Panc1 (cell line): ENCODE results near the gene RGS6. TPM values are rescaled to one million over a fixed set of nuclear protein-coding genes. Genes with fewer than 3 reads are reported as not detected.
"Not testable (repeated sequence)": the region's sequence is repeated elsewhere in the genome, so short reads cannot be mapped to it uniquely, and the experiment has no call there.

ENCODE experiments used
- ATAC-seq: fragments of 200-7000 bp; cut with Tn5 transposase; 2 replicates; pipeline ENCODE4 v1.9.1; 2020; ENCODE audit warnings: mild to moderate bottlenecking, moderate library complexity
- BruUV-seq: library from RNA; stranded (reverse); fragments of 400-500 nt; replicated peaks from 2 replicates; lab custom pipeline; 2021; lab: Mats Ljungman, UMichigan
- CTCF ChIA-PET: fragments of 300-600 bp; sonication (Branson Sonifier 250); formaldehyde crosslinking; loops from one replicate; lab custom pipeline; 2022; ENCODE audit warnings: antibody characterized with exemption; lab: Charles Lee
- POLR2A ChIA-PET: fragments of 300-600 bp; sonication (Branson Sonifier 250); formaldehyde crosslinking; loops from one replicate; lab custom pipeline; 2022; ENCODE audit warnings: antibody characterized with exemption; lab: Charles Lee
- DNase-seq: peaks from one replicate; pipeline ENCODE4 v3.0.0-alpha.2; 2010; ENCODE audit warnings: low read depth, low spot score
- H3K27ac ChIP-seq: 2 replicates; pipeline ENCODE4 v1.5.1; 2011; ENCODE audit warnings: mild to moderate bottlenecking, low read length, inconsistent platforms
- H3K27me3 ChIP-seq: fragments of 200-500 bp; sonication (Bioruptor generic); 2 replicates; pipeline ENCODE4 v1.6.0; 2014; ENCODE audit warnings: low read length, inconsistent platforms; ENCODE audit not compliant: control insufficient read depth, insufficient read depth
- H3K36me3 ChIP-seq: fragments of 200-500 bp; sonication (Bioruptor generic); 2 replicates; pipeline ENCODE4 v1.5.1; 2014; ENCODE audit warnings: inconsistent platforms, mild to moderate bottlenecking, low read length, moderate library complexity; ENCODE audit not compliant: control insufficient read depth, insufficient read depth
- H3K4me1 ChIP-seq: 2 replicates; pipeline ENCODE4 v1.5.1; 2011; ENCODE audit warnings: inconsistent platforms, mild to moderate bottlenecking, low read length, moderate library complexity; ENCODE audit not compliant: control insufficient read depth, insufficient read depth
- H3K4me3 ChIP-seq, 2 experiments: 2 replicates each; pipeline ENCODE4 v1.5.1; 2011 to 2012; ENCODE audit warnings: low read depth in 2 of 2, low read length in 2 of 2, mild to moderate bottlenecking in 2 of 2, inconsistent platforms in 1 of 2, moderate library complexity in 1 of 2
- H3K9me3 ChIP-seq: fragments of 200-500 bp; sonication (Bioruptor generic); 2 replicates; pipeline ENCODE4 v1.5.1; 2014; ENCODE audit warnings: low read depth, mild to moderate bottlenecking, inconsistent platforms, low read length, moderate library complexity; ENCODE audit not compliant: control insufficient read depth, insufficient read depth
- CTCF ChIP-seq: fragments of 450-650 bp; IDR thresholded peaks from 2 replicates; pipeline ENCODE4 v1.5.1; 2017; ENCODE audit warnings: mild to moderate bottlenecking
- POLR2AphosphoS5 ChIP-seq: IDR thresholded peaks from 2 replicates; pipeline ENCODE4 v1.6.1; 2012; ENCODE audit warnings: mild to moderate bottlenecking, low read depth, low read length, moderate library complexity
- SIN3A ChIP-seq: IDR thresholded peaks from 2 replicates; pipeline ENCODE4 v1.6.1; 2012; ENCODE audit warnings: low read depth, mild to moderate bottlenecking, low read length, moderate library complexity, borderline replicate concordance; ENCODE audit not compliant: insufficient read depth
- TCF7L2 ChIP-seq: IDR thresholded peaks from 2 replicates; pipeline ENCODE4 v1.6.1; 2011; ENCODE audit warnings: mild to moderate bottlenecking, low read depth, low read length, inconsistent platforms
- in situ Hi-C: cut with HindIII; loops from 2 replicates; pipeline ENCODE4 v1.10.0; 2016; ENCODE audit warnings: low sequenced_read_pairs, low pct_unique_long_range_greater_than_20kb
- intact Hi-C: fragments of 100-400 bp; cut with micrococcal nuclease; formaldehyde crosslinking; loops from one replicate; pipeline ENCODE4 v1.10.0; 2022; ENCODE audit not compliant: unreplicated experiment
- total RNA-seq: library from RNA; stranded (reverse); gene quantifications from one replicate; pipeline ENCODE4 v1.2.1, GENCODE V29; 2021; ENCODE audit not compliant: unreplicated experiment
- TF ChIP-seq, protein P1 (sequence below), 2 experiments: IDR thresholded peaks; 2 replicates each; pipeline ENCODE4 v1.6.1; 2011 to 2012; ENCODE audit warnings: low read depth in 2 of 2, control low read depth in 1 of 2, low read length in 1 of 2, mild to moderate bottlenecking in 1 of 2, moderate library complexity in 1 of 2; ENCODE audit not compliant: insufficient read depth in 1 of 2

Gene RGS6
- total RNA-seq, 1 experiment from 2014 or later: not detected

DNA sequence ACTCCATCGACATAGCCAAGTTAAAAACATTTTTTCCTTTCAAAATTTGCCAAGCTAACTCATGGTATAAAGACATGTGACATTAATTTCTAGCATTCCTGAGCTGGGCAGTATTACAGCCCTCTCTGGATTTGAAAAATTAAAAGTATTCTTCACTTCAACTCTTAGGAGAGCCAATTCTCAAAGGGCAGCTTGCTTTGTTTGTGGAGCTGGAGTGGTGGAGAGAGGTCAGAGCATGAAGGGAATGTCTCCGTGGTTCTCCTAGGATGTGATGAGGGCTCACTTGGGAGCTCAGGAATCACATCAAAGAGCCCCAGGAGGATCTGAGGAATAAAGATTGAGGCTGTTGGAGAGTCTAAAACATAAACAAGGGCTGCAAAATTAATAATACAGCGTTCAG lies 46.9 kb upstream of the RGS6 start:
- in situ Hi-C loops (no loop called here), intact Hi-C loops (no loop called here)
- ATAC-seq (no peak), DNase-seq (no peak)
- CTCF ChIA-PET: no interaction called here
- no peak for TF ChIP-seq TCF7L2
- no peak for TF ChIP-seq POLR2AphosphoS5
- no peak for TF ChIP-seq SIN3A
- no peak for TF ChIP-seq CTCF
- TF ChIP-seq, protein P1, sequence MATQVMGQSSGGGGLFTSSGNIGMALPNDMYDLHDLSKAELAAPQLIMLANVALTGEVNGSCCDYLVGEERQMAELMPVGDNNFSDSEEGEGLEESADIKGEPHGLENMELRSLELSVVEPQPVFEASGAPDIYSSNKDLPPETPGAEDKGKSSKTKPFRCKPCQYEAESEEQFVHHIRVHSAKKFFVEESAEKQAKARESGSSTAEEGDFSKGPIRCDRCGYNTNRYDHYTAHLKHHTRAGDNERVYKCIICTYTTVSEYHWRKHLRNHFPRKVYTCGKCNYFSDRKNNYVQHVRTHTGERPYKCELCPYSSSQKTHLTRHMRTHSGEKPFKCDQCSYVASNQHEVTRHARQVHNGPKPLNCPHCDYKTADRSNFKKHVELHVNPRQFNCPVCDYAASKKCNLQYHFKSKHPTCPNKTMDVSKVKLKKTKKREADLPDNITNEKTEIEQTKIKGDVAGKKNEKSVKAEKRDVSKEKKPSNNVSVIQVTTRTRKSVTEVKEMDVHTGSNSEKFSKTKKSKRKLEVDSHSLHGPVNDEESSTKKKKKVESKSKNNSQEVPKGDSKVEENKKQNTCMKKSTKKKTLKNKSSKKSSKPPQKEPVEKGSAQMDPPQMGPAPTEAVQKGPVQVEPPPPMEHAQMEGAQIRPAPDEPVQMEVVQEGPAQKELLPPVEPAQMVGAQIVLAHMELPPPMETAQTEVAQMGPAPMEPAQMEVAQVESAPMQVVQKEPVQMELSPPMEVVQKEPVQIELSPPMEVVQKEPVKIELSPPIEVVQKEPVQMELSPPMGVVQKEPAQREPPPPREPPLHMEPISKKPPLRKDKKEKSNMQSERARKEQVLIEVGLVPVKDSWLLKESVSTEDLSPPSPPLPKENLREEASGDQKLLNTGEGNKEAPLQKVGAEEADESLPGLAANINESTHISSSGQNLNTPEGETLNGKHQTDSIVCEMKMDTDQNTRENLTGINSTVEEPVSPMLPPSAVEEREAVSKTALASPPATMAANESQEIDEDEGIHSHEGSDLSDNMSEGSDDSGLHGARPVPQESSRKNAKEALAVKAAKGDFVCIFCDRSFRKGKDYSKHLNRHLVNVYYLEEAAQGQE (IDR thresholded peaks at IDR 0.05; ENCODE audit: insufficient read depth in 1 of 2, low read depth in 2 of 2, low read length in 1 of 2): no peak
- H3K36me3 ChIP-seq: no peaks in the 10 kb centered on the region
- H3K27ac ChIP-seq: no peak overlapping the region
- H3K4me1 ChIP-seq: no peaks in the 10 kb centered on the region
- H3K9me3 ChIP-seq: no peaks in the 10 kb centered on the region
- no TSS peak for BruUV-seq
- POLR2A ChIA-PET: no interaction called here
- H3K4me3 ChIP-seq: no peak overlapping the region
- no peaks in the 10 kb centered on the region for H3K27me3 ChIP-seq

DNA sequence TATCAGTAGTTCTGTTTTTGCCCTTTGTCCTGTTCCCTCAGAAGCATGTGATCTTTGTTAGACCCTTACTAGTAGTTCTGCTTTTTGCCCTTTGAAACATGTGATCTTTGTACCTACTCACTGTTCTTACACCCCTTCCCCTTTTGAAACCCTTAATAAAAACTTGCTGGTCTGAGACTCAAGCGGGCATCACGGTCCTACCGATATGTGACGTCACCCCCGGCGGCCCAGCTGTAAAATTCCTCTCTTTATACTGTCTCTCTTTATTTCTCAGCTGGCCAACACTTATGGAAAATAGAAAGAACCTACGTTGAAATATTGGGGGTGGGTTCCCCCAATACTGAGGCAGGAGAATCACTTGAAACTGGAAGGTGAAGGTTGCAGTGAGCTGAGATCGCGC lies 44.4 kb upstream of the RGS6 start:
- intact Hi-C loops, in situ Hi-C loops, H3K4me3 ChIP-seq, H3K9me3 ChIP-seq, POLR2A ChIA-PET, H3K4me1 ChIP-seq, ATAC-seq, H3K27me3 ChIP-seq, H3K27ac ChIP-seq, CTCF ChIA-PET, H3K36me3 ChIP-seq, DNase-seq, BruUV-seq: not testable (repeated sequence)

DNA sequence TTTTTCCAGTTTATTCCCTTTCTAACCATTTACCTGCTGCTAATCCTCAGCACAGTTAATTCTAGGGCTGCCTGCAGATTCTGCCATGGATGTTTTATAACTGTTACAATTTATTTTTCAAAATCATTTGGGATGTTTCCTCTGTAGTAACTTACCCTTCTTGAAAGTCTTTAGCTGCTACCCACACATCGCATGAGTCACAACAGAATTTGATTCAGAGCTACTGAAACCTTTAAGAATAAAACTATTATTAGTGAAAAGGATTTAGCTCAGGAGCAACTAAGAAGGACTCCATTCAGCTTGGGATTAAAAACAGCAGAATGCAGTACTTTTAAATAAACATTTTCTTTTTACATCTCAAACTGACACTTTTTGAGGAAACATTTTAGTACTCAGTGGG lies 41.7 kb upstream of the RGS6 start:
- TF ChIP-seq, protein P1 (IDR thresholded peaks at IDR 0.05; ENCODE audit: insufficient read depth in 1 of 2, low read depth in 2 of 2, low read length in 1 of 2): no peak
- TF ChIP-seq SIN3A: no peak
- Histone ChIP-seq H3K9me3 (no peaks in the 10 kb centered on the region), H3K36me3 (no peaks in the 10 kb centered on the region), H3K27ac (no peak overlapping the region), H3K27me3 (no peaks in the 10 kb centered on the region), H3K4me1 (no peaks in the 10 kb centered on the region), H3K4me3 (no peak overlapping the region)
- CTCF ChIA-PET: no interaction called here
- BruUV-seq: no TSS peak
- DNase-seq: no peak
- POLR2A ChIA-PET: no interaction called here
- ATAC-seq: no peak
- intact Hi-C loops: no loop called here
- in situ Hi-C loops: no loop called here
